BE2C (cell line): Measurements from ENCODE around the gene GPRC5C.

Source experiments
- DNase-seq: peaks from one replicate; pipeline ENCODE4 v3.0.0-alpha.2; 2020
- H3K27me3 ChIP-seq: fragments of 250-450 bp; sonication (Bioruptor Pico); 2 replicates; pipeline ENCODE4 v1.5.1; 2020; ENCODE audit warnings: mild to moderate bottlenecking
- H3K36me3 ChIP-seq: fragments of 250-450 bp; sonication (Bioruptor Pico); 2 replicates; pipeline ENCODE4 v1.5.1; 2020; ENCODE audit warnings: mild to moderate bottlenecking
- H3K4me1 ChIP-seq: fragments of 250-450 bp; sonication (Bioruptor Pico); 2 replicates; pipeline ENCODE4 v1.5.1; 2020
- H3K4me3 ChIP-seq: 2 replicates; pipeline ENCODE4 v1.5.1; 2011; ENCODE audit warnings: low read depth, low read length
- H3K9me3 ChIP-seq: fragments of 250-450 bp; sonication (Bioruptor Pico); 2 replicates; pipeline ENCODE4 v1.5.1; 2020
- CTCF ChIP-seq: IDR thresholded peaks from 2 replicates; pipeline ENCODE4 v1.5.1; 2012; ENCODE audit warnings: mild to moderate bottlenecking, low read depth, low read length

GPRC5C gene

GRCh38 chr17:74452841-74453661 is 21.2 kb downstream of the GPRC5C start:
- Histone ChIP-seq H3K4me1 (peaks cover 35% of the 10 kb centered on the region), H3K36me3 (no peaks in the 10 kb centered on the region), H3K27me3 (no peaks in the 10 kb centered on the region), H3K9me3 (no peaks in the 10 kb centered on the region), H3K4me3 (no peak overlapping the region)
- TF ChIP-seq CTCF: no peak
- DNase-seq: no peak

- Histone ChIP-seq H3K36me3 (no peaks in the 10 kb centered on the region), H3K4me1 (peaks cover 35% of the 10 kb centered on the region), H3K4me3 (0 out of 2 replicates have a peak overlapping the region, but pooled peaks have one; percentile 1), H3K9me3 (no peaks in the 10 kb centered on the region), H3K27me3 (no peaks in the 10 kb centered on the region)
- no peak for TF ChIP-seq CTCF
- no peak for DNase-seq
These were observed 21.8 kb downstream of the GPRC5C start for GRCh38 chr17:74453665-74454196.

GRCh38 chr17:74454197-74455024 is 22.5 kb downstream of the GPRC5C start:
- no peaks in the 10 kb centered on the region for H3K9me3 ChIP-seq
- H3K4me1 ChIP-seq: peaks cover 35% of the 10 kb centered on the region
- no peaks in the 10 kb centered on the region for H3K36me3 ChIP-seq
- peak overlapping the region; percentile 45 for H3K4me3 ChIP-seq
- peak; percentile 97 for DNase-seq
- TF ChIP-seq CTCF: 0 out of 2 replicates have a peak, but pooled peaks have one; percentile 1
- H3K27me3 ChIP-seq: no peaks in the 10 kb centered on the region

GRCh38 chr17:74455025-74455545 is 23.2 kb downstream of the GPRC5C start:
- H3K4me3 ChIP-seq: no peak overlapping the region
- TF ChIP-seq CTCF: no peak

GRCh38 chr17:74455821-74456220 is 23.9 kb downstream of the GPRC5C start:
- no peak for DNase-seq
- H3K27me3 ChIP-seq: no peaks in the 10 kb centered on the region
- H3K4me3 ChIP-seq: no peak overlapping the region
- H3K36me3 ChIP-seq: no peaks in the 10 kb centered on the region
- peaks cover 35% of the 10 kb centered on the region for H3K4me1 ChIP-seq
- TF ChIP-seq CTCF: no peak
- H3K9me3 ChIP-seq: no peaks in the 10 kb centered on the region

More at GRCh38 chr17:74455025-74455545, 23.2 kb downstream of the GPRC5C start:
- no peaks in the 10 kb centered on the region for H3K9me3 ChIP-seq
- DNase-seq: no peak
- H3K36me3 ChIP-seq: no peaks in the 10 kb centered on the region
- H3K27me3 ChIP-seq: no peaks in the 10 kb centered on the region
- peaks cover 35% of the 10 kb centered on the region for H3K4me1 ChIP-seq
